ENCODE data around the gene TRAF7.

TRAF7 gene

GRCh38 chr16:2216330-2216729 lies 60.7 kb downstream of the TRAF7 start:
- no peak for DNase-seq (ENCODE audit: low read depth in 2 of 2)

DNA sequence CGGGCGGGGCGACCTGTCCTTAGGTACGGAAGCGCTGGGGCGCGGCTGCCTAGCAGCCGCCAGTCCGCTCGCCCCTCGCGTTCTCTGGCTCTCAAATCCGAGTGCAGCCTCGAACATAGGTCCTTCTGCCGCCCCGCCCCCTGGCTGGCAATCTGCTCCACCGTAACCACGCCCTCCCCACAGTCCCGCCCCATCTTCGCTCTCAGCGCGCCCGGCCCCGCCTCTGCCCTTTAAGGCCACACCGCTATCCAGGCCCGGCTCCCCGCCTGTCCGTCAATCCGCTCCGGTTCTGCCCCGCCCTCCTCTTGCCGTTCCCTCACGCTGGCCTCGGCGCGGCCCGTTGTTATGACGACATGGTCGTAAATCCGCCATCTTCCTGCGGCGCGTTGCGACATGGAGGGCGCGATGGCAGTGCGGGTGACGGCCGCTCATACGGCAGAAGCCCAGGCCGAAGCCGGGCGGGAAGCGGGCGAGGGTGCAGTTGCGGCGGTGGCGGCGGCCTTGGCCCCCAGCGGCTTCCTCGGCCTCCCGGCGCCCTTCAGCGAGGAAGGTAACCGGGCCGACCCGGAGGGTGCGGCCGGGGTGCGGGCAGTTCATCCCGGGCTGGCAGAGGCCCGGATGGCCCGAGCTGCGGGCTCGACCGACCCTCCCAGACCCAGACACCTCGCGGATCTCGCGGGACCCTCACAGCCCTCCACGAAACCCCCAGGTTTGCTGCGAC lies 67.8 kb downstream of the TRAF7 start, which contains the start of gene E4F1:
Gene E4F1, plus strand, starts transcription at position 371 of the 721 bp plus-strand sequence. Its CDS starts 23 bp downstream, at position 394.
- DNase-seq (ENCODE audit: low read depth in 2 of 2) = peak; percentile 95 to 96

DNA sequence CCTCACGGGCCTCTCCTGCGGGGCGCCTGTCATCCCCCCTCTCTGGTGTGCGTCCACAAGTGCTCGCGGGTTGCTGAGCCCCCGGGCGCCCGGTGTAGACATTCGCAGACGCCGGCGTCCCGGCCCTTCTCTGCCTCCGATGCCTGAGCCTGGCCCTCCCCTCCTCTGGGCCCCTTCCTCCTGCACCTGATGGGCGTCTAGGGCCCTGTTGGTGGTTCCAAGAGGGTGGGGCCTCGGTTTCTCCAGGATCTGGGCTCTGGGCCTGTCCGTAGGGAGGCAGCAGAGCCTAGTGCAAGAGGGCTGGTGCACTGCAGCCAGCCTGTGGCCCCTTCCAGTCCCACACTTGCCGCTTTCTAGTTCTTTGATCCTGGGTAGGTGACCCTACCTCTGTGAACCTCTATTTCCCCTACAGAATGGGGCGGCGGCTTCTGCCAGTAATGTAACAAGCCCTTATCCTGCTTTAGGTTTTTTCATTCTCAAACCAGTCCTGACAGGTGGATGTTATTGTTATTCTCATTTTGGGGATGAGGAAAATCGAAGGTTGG lies 68.4 kb downstream of the TRAF7 start:
- no peak for DNase-seq (ENCODE audit: low read depth in 2 of 2)

DNA sequence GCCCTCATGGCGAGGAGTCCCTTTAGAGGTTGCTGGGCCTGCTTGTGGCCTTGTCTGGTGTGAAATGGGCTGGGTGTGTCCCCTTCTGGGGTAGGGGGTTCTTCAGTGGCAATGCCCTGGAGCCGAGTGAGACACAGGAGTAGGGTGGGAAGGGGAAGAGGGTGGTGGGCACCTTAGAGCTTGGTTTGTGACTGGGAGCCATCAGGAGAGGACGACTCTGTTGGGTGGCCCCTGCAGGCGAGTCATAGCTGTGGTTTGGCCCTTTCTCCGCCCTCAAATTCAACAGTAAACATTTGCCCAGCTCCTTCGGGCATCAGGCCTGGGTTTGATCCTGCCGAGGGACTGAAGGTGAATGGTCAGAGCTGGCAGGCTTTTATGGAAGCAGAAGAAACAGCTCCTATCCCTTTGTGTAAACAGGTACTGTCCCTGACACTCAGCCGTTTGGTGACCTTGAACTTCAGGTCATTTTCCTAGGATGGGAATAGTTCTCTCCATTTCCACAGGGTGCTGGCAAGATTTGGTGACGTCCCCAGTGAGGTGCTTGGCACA lies 70.7 kb downstream of the TRAF7 start:
- DNase-seq (ENCODE audit: low read depth in 2 of 2) = no peak

DNA sequence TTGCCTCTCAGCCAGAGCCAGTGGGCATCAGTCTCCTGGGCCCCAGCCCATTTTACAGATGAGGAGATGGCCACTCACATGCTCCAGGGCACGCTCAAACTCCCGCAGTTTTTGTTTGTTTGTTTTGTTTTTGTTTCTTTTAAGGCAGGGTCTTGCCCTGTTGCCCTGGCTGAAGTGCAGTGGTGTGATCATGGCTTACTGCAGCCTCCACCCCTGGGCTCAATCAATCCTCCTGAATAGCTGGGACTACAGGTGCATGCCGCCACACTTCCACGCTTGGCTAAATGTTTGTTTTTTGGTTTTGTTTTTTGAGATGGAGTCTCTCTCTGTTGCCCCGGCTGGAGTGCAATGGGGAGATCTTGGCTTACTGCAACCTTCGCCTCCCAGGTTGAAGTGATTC lies 71.3 kb downstream of the TRAF7 start:
- no peak for DNase-seq (ENCODE audit: low read depth in 2 of 2)
